Renal cortical epithelial cell (primary cell): Measurements from ENCODE around the gene THAP10. TPM values are rescaled to one million over a fixed set of nuclear protein-coding genes. Genes with fewer than 3 reads are reported as not detected.

Source experiments
- DNase-seq: peaks from one replicate; pipeline ENCODE4 v3.0.0-alpha.2; 2011; ENCODE audit warnings: low read depth
- total RNA-seq: library from RNA; depleted of rRNA; stranded (reverse); fragments of >200 nt; gene quantifications from 2 replicates; pipeline ENCODE4 v1.2.3, GENCODE V29; 2014

THAP10 gene
- total RNA-seq, 1 donor from 2014 or later: 2.4 TPM

- no peak for DNase-seq
These were observed 38.1 kb downstream of the THAP10 start, which contains the start of gene LARP6 for GRCh38 chr15:70853973-70854665. Gene LARP6 (minus strand): TSS chr15:70854157. CDS start chr15:70854088, 69 bp downstream.

GRCh38 chr15:70853318-70853972 is 38.8 kb downstream of the THAP10 start:
- peak; percentile 65 for DNase-seq

GRCh38 chr15:70852501-70853317 is 39.5 kb downstream of the THAP10 start:
- peak; percentile 50 for DNase-seq

GRCh38 chr15:70851889-70852288 is 40.3 kb downstream of the THAP10 start:
- DNase-seq: no peak

- no peak for DNase-seq
These were observed 46.5 kb downstream of the THAP10 start for GRCh38 chr15:70845602-70846360.

- no peak for DNase-seq
These were observed 54.8 kb downstream of the THAP10 start for GRCh38 chr15:70837476-70837875.

- DNase-seq: no peak
These were observed 56.4 kb downstream of the THAP10 start for GRCh38 chr15:70835841-70836240.

GRCh38 chr15:70835415-70835814 is 56.8 kb downstream of the THAP10 start:
- DNase-seq: no peak

GRCh38 chr15:70834999-70835398 is 57.2 kb downstream of the THAP10 start:
- DNase-seq: no peak

GRCh38 chr15:70833861-70834765 is 58.1 kb downstream of the THAP10 start:
- DNase-seq: peak; percentile 59

GRCh38 chr15:70833422-70833821 is 58.8 kb downstream of the THAP10 start:
- DNase-seq: no peak

GRCh38 chr15:70832176-70832575 is 60.1 kb downstream of the THAP10 start:
- DNase-seq: no peak

Other genes starting within 250 kb of the THAP10 start
- 42.9 and 48.0 TPM in 2 replicates for gene UACA, start 128.9 kb downstream of the THAP10 start, total RNA-seq
- 28.3 and 37.0 TPM in 2 replicates for gene LARP6, start 38.3 kb downstream of the THAP10 start, total RNA-seq
- 11.1 and 22.0 TPM in 2 replicates for gene LRRC49, start 393 bp upstream of the THAP10 start, total RNA-seq
- gene THSD4, start 223.0 kb upstream of the THAP10 start, total RNA-seq: 22.6 and 58.6 TPM in 2 replicates